ENCODE results near the gene RMP24.

DNA sequence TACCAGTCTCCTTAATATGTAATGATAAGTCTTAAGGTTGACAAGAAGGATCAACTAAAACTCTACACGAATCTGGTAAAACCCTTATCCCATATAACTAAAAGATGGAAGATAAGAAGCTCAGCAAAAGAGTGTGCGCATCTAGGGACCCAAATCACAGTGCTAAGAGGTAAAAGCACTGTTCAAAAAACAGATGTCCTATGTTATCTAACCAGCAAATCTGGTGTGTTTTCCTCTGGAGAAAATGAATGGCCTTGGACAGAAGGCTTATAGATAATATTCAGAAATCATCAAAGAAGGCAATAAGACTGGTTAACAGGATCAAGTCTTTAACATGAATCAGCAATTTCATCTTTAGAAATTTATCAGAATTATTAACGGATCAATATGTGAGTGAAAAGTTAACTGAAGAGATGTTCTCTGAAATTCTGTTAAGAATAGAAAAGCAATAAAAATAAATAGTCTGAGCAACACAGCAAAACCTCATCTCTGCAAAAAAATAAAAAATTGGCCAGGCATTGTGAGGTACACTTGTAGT is 47.8 kb downstream of the RMP24 start:
- TF ChIP-seq, protein P1, sequence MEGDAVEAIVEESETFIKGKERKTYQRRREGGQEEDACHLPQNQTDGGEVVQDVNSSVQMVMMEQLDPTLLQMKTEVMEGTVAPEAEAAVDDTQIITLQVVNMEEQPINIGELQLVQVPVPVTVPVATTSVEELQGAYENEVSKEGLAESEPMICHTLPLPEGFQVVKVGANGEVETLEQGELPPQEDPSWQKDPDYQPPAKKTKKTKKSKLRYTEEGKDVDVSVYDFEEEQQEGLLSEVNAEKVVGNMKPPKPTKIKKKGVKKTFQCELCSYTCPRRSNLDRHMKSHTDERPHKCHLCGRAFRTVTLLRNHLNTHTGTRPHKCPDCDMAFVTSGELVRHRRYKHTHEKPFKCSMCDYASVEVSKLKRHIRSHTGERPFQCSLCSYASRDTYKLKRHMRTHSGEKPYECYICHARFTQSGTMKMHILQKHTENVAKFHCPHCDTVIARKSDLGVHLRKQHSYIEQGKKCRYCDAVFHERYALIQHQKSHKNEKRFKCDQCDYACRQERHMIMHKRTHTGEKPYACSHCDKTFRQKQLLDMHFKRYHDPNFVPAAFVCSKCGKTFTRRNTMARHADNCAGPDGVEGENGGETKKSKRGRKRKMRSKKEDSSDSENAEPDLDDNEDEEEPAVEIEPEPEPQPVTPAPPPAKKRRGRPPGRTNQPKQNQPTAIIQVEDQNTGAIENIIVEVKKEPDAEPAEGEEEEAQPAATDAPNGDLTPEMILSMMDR (conservative IDR thresholded peaks at IDR 0.05; ENCODE audit: low read length), result no peak
- no peak for TF ChIP-seq EZH2phosphoT487 (IDR thresholded peaks at IDR 0.05; ENCODE audit: borderline replicate concordance)

All from Loucy (cell line).